DND-41 (cell line): Measurements from ENCODE around the gene MTM1.

Experiments used
- CTCF ChIP-seq: IDR thresholded peaks from 2 replicates; pipeline ENCODE4 v1.5.1; 2012; ENCODE audit warnings: borderline replicate concordance, low read length, moderate library complexity, mild to moderate bottlenecking; ENCODE audit not compliant: poor library complexity, severe bottlenecking; ENCODE audit errors: extremely low read depth
- EZH2 ChIP-seq: IDR thresholded peaks from 3 replicates; pipeline ENCODE4 v1.6.1; 2012; ENCODE audit warnings: borderline replicate concordance, low read depth, mild to moderate bottlenecking, moderate library complexity, low read length, inconsistent platforms; ENCODE audit not compliant: severe bottlenecking

GRCh38 chrX:150702966-150703694 is 134.7 kb downstream of the MTM1 start:
- no peak for TF ChIP-seq CTCF
- TF ChIP-seq EZH2: no peak
